ENCODE measurements around the gene ADGRD2. TPM values are rescaled to one million over a fixed set of nuclear protein-coding genes. Genes with fewer than 3 reads are reported as not detected.

ADGRD2 gene
- total RNA-seq, 1 experiment from 2014 or later = not detected

- CTCF ChIA-PET = no interaction called here
- H3K9me3 ChIP-seq (ENCODE audit: control insufficient read depth in 1 of 2, insufficient read depth in 1 of 2, low read depth in 1 of 2, low read length in 2 of 2) = no peaks in the 10 kb centered on the region
Measured at GRCh38 chr9:124472770-124473169, 22.5 kb downstream of the ADGRD2 start.

More at GRCh38 chr9:124472770-124473169, 22.5 kb downstream of the ADGRD2 start:
- ChIA-PET RAD21 (ENCODE audit: low non-redundant PET in 1 of 2, low total read pairs in 2 of 2, uncharacterized antibody in 2 of 2, unreplicated experiment in 2 of 2) (no interaction called here), POLR2A (no interaction called here)
- H3K27ac ChIP-seq (ENCODE audit: low read depth, low read length) = no peak overlapping the region
- no peak overlapping the region for H2AFZ ChIP-seq (ENCODE audit: low read depth, low read length, poor library complexity, severe bottlenecking)
- no peaks in the 10 kb centered on the region for H3K9me2 ChIP-seq (ENCODE audit: insufficient read depth)
- H4K20me1 ChIP-seq (ENCODE audit: insufficient read depth) = no peaks in the 10 kb centered on the region
- no TSS peak for BruUV-seq (replicated peaks)
- H3K9ac ChIP-seq (ENCODE audit: low read length) = no peak overlapping the region
- intact Hi-C loops (cut with micrococcal nuclease) = no loop called here
- H3K79me2 ChIP-seq (ENCODE audit: insufficient read depth, low read length) = no peaks in the 10 kb centered on the region
- peaks cover 5 to 9% of the 10 kb centered on the region in 2 experiments for H3K4me1 ChIP-seq (ENCODE audit: control insufficient read depth in 1 of 2, insufficient read depth in 2 of 2, low read length in 2 of 2)
- no peak for ATAC-seq
- no peaks in the 10 kb centered on the region for H3K36me3 ChIP-seq (ENCODE audit: control insufficient read depth in 1 of 2, insufficient read depth in 2 of 2, low read length in 2 of 2)
- H3K4me3 ChIP-seq (replicated peaks in 1 of 2; ENCODE audit: low read depth in 1 of 2, low read length in 2 of 2) = no peak overlapping the region
- TF ChIP-seq SP1 (IDR thresholded peaks at IDR 0.05; ENCODE audit: low read depth) (no peak), SRF (IDR thresholded peaks at IDR 0.05; ENCODE audit: low read depth) (no peak), FOSL1 (IDR thresholded peaks at IDR 0.05; ENCODE audit: low read depth) (no peak), CTCF (IDR thresholded peaks at IDR 0.05 in 2 of 3, conservative IDR thresholded peaks at IDR 0.05 in 1 of 3; ENCODE audit: borderline replicate concordance in 1 of 3, insufficient read depth in 1 of 3, low read depth in 2 of 3, low read length in 2 of 3) (no peak), EGR1 (IDR thresholded peaks at IDR 0.05; ENCODE audit: low read depth) (no peak), REST (IDR thresholded peaks at IDR 0.05; ENCODE audit: low read depth) (no peak), YY1 (IDR thresholded peaks at IDR 0.05; ENCODE audit: extremely low read depth, insufficient replicate concordance, low read depth, low read length) (no peak)
- no peaks in the 10 kb centered on the region for H3K27me3 ChIP-seq (ENCODE audit: insufficient read depth, low read length)
- no peak for DNase-seq (ENCODE audit: low read depth, low spot score)
- H3K4me2 ChIP-seq (ENCODE audit: low read length) = no peak overlapping the region

All from HCT116 (cell line).